Activated CD8-positive, alpha-beta memory T cell treated with anti-CD3 and anti-CD28 coated beads, Interleukin-2, amount 50 U/mL, for 24 hours (primary cell): ENCODE measurements around the gene MYB.

Experiments used
- DNase-seq: peaks from one replicate; pipeline ENCODE4 v3.0.0-alpha.2; 2020; ENCODE audit errors: extremely low read depth

MYB gene

GRCh38 chr6:135189344-135189743 lies 8.2 kb downstream of the MYB start:
- no peak for DNase-seq

GRCh38 chr6:135191508-135192255 lies 10.6 kb downstream of the MYB start:
- DNase-seq = no peak

- DNase-seq = no peak
Observed at GRCh38 chr6:135192256-135193174, 11.4 kb downstream of the MYB start.

- no peak for DNase-seq
Observed at GRCh38 chr6:135193221-135193620, 12.1 kb downstream of the MYB start.

GRCh38 chr6:135195041-135195440 lies 13.9 kb downstream of the MYB start:
- no peak for DNase-seq

DNA sequence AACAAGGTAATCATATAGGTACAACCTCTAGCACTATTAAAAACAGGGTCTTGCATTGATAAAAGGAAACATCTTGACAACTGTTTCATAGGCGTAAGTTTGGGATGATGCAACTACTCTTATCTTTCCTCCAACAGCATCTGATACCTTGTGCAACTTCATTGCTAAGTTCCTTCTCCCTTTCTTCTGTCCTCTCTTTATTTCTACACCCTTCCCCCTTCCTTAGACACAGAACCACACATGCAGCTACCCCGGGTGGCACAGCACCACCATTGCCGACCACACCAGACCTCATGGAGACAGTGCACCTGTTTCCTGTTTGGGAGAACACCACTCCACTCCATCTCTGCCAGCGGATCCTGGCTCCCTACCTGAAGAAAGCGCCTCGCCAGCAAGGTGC lies 14.4 kb downstream of the MYB start:
- DNase-seq = no peak

GRCh38 chr6:135196739-135197510 lies 15.8 kb downstream of the MYB start:
- DNase-seq = no peak

DNA sequence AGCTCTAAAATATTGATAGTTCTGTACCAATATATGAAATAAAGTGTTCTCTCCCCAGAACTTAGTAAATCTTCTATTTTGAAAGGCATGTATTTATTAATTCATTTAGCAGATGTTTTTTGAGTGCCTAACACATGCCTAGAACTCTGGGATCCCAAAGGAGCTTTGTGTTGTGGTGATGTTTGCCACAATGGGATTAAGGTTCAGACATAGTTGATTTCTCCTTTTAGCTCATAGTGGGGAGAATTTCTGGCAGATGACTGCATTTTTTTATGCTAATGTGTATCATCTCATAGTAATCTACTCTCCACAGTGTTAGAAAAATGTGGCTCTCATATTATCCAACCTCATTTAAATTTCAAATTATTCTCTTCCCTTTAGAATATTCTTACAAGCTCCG lies 21.7 kb downstream of the MYB start:
- no peak for DNase-seq

GRCh38 chr6:135204951-135205350 lies 23.8 kb downstream of the MYB start:
- no peak for DNase-seq

GRCh38 chr6:135209803-135210202 lies 28.7 kb downstream of the MYB start:
- DNase-seq = no peak

DNA sequence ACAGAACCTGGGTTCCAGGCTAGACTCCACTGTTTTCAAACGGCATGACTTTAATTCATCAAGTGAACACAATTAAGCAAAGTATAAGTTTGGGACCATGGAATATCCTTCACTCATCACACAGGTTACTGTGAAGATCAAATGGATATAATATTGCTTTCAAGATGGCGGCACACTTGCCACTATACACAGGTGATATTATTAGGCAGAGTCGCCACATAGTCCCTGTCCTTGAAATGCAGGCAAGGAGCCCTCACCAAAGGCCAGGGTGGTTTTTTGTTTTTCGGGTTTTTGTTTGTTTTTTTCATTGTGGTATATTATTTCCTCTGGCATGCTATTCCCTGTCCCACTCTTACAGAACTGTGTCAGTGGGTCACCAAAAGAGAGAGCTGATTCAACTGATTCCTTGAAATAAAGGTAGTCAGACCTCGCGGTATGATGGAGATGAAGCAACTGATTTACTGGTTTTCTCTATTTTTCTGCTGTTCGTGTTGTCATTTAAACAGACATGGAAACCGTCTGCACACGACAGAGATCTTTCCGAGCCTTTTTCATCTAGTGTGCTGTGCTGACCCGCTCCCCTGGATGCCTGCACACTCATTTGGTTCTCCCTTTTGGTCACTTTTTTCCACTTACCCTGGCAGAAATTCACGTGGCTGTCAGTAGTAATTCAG lies 29.7 kb downstream of the MYB start:
- no peak for DNase-seq

DNA sequence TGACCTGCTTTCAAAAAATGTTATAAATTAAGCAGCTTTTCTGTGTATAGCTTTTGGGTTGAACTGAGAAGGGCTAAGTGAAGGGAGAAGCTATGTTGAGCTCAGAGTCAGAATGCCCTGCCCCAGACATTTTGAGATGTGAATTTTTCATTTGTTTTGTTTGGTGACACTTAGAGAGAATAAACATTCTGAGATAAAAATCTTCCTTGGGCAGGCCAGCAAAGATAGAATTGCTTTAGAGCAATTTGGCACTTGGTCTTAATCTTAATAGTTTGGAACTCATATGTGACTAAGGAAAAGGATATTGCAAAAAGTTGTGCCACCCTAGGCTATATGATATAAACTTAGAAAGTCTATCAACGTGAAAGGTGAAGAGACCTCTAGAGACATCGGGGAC lies 30.2 kb downstream of the MYB start:
- no peak for DNase-seq

GRCh38 chr6:135212020-135212806 lies 31.1 kb downstream of the MYB start:
- no peak for DNase-seq

DNA sequence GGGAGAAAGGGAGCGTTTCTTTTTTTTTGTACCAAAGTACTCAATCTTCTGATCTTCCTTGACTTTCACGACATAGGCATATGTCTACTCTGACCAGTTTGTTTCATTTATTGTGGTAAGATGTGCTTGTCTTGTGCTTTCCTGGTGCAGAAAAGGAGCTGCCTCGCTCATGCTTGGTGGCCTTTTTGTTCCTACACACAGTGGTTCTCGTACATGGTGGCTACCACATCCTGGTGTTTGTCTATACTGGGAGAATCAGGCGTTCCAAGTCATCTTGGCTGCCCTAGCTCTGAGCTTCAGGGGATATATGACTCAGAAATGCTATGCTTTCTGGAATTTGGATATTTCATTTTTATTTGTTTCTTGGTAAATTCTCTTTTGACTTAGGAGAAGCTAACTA lies 31.8 kb downstream of the MYB start:
- no peak for DNase-seq

DNA sequence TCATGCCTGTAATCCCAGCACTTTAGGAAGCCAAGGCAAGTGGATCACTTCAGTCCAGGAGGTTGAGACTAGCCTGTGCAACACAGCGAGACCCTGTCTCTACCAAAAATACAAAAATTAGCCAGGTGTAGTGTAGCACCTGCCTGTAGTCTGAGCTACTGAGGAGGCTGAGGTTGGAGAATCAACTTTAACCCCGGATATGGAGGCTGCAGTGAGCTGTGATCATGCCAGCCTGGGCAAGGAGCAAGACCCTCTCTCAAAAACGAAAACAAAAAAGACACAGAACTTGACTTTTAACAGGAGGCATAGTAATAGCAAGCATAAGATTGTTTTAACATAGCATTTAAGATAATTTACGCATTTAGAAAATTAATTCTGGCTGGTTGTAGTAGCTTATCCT lies 32.5 kb downstream of the MYB start:
- no peak for DNase-seq

DNA sequence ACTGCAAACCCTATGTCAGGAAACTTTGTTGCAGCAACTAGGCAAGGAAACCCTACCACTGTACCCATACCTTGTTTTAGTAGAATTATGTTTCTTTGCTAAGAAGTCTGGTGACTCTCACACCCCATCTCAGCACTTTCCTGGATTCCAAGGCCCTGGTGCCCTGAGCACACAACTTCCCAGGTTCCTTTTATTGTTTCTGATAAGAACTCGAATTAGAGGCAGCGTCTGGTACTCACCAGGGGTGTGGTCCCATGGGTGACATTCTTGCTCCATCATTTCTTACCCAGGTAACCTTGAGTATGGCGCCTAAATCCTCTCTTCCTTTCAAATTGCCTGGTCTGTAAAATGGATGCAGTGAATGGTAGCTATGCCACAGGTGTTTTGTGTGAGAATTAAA lies 34.1 kb downstream of the MYB start:
- DNase-seq = no peak

DNA sequence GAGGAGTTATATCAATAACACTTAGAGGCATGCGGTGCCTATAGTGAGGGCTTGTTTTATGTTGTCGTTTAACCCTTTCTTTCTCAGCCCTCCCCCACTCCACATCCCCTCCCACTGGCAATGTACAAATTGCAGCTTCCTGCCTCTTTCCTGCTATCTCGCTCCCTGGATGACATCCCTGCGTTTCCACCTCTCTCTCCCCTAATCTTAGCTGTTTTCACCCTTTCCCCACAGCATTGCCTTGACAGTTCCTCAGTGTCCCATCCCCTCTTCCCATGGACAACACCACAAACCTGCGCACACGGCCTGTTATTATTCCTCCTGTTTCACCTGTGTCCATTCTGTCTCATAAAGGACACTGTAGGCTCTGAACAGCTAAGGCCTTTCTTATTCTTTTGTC lies 34.5 kb downstream of the MYB start:
- no peak for DNase-seq

GRCh38 chr6:135217663-135218062 lies 36.6 kb downstream of the MYB start:
- DNase-seq = no peak

DNA sequence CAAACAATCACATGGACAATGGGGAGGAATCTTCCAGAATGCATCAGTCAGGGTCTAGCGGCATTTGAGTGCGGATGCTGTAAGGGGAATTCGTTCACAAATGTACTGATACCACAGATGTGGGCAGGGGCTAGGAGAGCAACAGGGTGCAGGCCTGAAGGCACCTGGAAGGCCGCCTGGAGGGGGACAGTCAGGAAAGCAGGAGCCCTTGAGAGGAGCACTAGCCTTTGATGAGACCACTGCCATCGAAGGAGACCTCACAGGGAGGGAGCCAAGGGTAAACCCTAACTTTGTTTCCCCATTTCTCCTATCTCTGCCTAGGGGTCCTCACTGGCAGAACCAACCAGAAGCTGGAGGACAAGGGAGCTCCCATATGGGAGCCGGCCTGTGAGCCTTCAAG lies 38.2 kb downstream of the MYB start:
- DNase-seq = no peak

DNA sequence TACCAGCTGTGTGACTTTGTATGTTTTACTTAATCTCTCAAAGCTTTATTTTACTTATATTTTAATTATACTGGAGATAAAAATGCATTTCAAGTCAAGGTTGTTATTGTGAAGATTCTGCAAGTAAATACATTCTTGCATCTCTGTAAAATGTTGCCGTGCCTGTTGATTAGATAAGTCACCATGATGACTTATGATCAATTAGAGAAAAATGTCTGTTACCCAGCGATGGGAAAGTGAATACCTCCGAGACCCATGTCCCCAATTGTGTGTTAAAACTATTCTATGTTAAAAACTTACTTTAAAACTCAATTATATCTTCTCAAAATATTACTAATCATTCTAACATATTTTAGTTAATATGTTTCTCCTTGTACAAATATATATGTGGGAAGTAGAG lies 39.9 kb downstream of the MYB start:
- no peak for DNase-seq

DNA sequence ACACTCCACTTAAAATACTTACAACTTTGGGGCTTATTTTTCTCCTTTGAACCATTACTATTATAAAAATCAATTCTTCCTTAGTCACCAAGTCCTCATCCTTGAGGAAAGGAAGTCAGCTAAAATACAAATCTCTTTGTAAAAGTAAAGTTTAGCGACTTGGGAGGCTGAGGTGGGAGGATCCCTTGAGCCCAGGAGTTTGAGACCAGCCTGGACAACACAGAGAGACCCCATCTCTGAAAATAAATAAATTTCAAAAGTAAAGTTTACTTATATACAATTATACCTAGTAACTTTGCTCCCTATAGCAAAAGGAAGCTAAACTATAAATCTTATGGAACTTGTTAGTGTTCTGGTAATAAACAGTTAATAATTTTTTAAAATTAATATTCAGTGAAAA lies 40.4 kb downstream of the MYB start:
- DNase-seq = no peak
